Psoas muscle (tissue), 8 donors: Measurements from ENCODE around the gene MAP2K7. TPM values are rescaled to one million over a fixed set of nuclear protein-coding genes. Genes with fewer than 3 reads are reported as not detected.

ENCODE experiments used
- ATAC-seq, 4 donors: fragments of 200-7000 bp; cut with Tn5 transposase; one replicate each; pipeline ENCODE4 v1.9.1; 2020; ENCODE audit warnings: moderate library complexity in 3 of 4, mild to moderate bottlenecking in 2 of 4
- DNase-seq, 2 donors: peaks; one replicate each; pipeline ENCODE4 v3.0.0-alpha.2; 2020
- H3K27ac ChIP-seq: fragments of 200-600 bp; one replicate; pipeline ENCODE4 v1.8.0; 2022
- H3K27me3 ChIP-seq, 3 donors: fragments of 200-600 bp in 1 of 3; one replicate each; pipeline versions ENCODE4 v1.6.1 to v1.8.0; 2013 to 2022; ENCODE audit warnings: low read length in 2 of 3, mild to moderate bottlenecking in 2 of 3, moderate library complexity in 1 of 3; ENCODE audit not compliant: insufficient read depth in 3 of 3
- H3K36me3 ChIP-seq, 2 donors: fragments of 200-600 bp in 1 of 2; one replicate each; pipeline versions ENCODE4 v1.6.1 to v1.8.0; 2013 to 2022; ENCODE audit warnings: low read depth in 1 of 2, mild to moderate bottlenecking in 1 of 2, moderate library complexity in 1 of 2; ENCODE audit not compliant: insufficient read depth in 1 of 2
- H3K4me1 ChIP-seq: fragments of 200-600 bp; one replicate; pipeline ENCODE4 v1.8.0; 2022
- H3K4me3 ChIP-seq: fragments of 200-600 bp; one replicate; pipeline ENCODE4 v1.8.0; 2022; ENCODE audit warnings: mild to moderate bottlenecking
- H3K9me3 ChIP-seq: fragments of 200-600 bp; one replicate; pipeline ENCODE4 v1.8.0; 2022
- CTCF ChIP-seq: fragments of 200-600 bp; IDR thresholded peaks from one replicate; pipeline ENCODE4 v1.8.0; 2022; ENCODE audit warnings: antibody characterized with exemption
- WGBS, 3 donors: extraction: QIAGEN DNeasy Blood & Tissue Kit; methylation state at CpG; one replicate each; pipeline versions ENCODE4 v1.1.6 to v1.1.7; 2013; 5-methylcytosine and 5-hydroxymethylcytosine counted together
- intact Hi-C, 2 donors: fragments of 100-400 bp; cut with DNase I; formaldehyde crosslinking; loops; one replicate each; pipeline versions ENCODE4 v1.11.0 to v1.14.2; 2022
- polyA plus RNA-seq, 3 donors: library from polyadenylated mRNA; stranded (reverse); fragments of 200-250 nt; gene quantifications; one replicate each; pipeline ENCODE4 v1.2.3, GENCODE V29; 2013
- total RNA-seq, 4 donors: library from RNA; stranded (reverse); fragmentation: NEBNext Ultra II Directional in 2 of 4; extraction: Animal tissue kit (Norgen Biotek cat#: 25700) in 2 of 4; gene quantifications; one replicate each; pipeline versions ENCODE4 v1.2.1 to v1.2.4, GENCODE V29; 2021 to 2023
- donor health status: healthy with polysubstance abuse.
- donor health status: DM: no; HTN: no; CAD: no; lungs with moderate emphysema.
- donor health status: Bipolar disorder and iron deficiency.
- donor health status: healthy.
- donor health status: DM: yes; HTN: yes; CAD: no.
- donor health status: DM: no; HTN: no; CAD: no.
- donor health status: DM: no; HTN: no; CAD: no.
- donor health status: DM: yes; HTN: yes; CAD: no.

Gene MAP2K7
- total and polyA plus RNA-seq, 7 donors, result 35.4 to 72.5 (median 43.9) TPM

- ATAC-seq, result no peak
- Histone ChIP-seq H3K27ac (no peak overlapping the region), H3K36me3 (peaks cover 3 to 18% of the 10 kb centered on the region in 2 donors), H3K27me3 (no peaks in the 10 kb centered on the region), H3K4me3 (no peak overlapping the region), H3K9me3 (no peaks in the 10 kb centered on the region), H3K4me1 (peaks cover 27% of the 10 kb centered on the region)
- intact Hi-C loops, result loop anchor here in 1 of 2 donors (2.0 kb wide), 1 partner anchor 71 kb away; no protein-coding TSS in a partner anchor
- DNase-seq, result peak; percentile 23 to 50
- WGBS, 3 donors, result 71 to 82% (median 76%) methylated on average over 27 to 31 of the region's 31 CpGs
- TF ChIP-seq CTCF, result no peak
These were observed 19.9 kb downstream of the MAP2K7 start for GRCh38 chr19:7923295-7924191.

GRCh38 chr19:7924241-7924640 is 20.6 kb downstream of the MAP2K7 start:
- intact Hi-C loops, result loop anchor here in 1 of 2 donors (2.0 kb wide), 1 partner anchor 71 kb away; no protein-coding TSS in a partner anchor
- ATAC-seq (no peak), DNase-seq (no peak)
- H3K4me3 ChIP-seq, result no peak overlapping the region
- H3K4me1 ChIP-seq, result peaks cover 27% of the 10 kb centered on the region
- H3K27me3 ChIP-seq, result no peaks in the 10 kb centered on the region
- 62 to 73% (median 70%) methylated on average over 10 to 12 of the region's 12 CpGs for WGBS, 3 donors
- H3K36me3 ChIP-seq, result peaks cover 3 to 19% of the 10 kb centered on the region in 2 donors
- TF ChIP-seq CTCF, result no peak
- no peaks in the 10 kb centered on the region for H3K9me3 ChIP-seq
- H3K27ac ChIP-seq, result no peak overlapping the region

- no peak for ATAC-seq
- peaks cover 3 to 21% of the 10 kb centered on the region in 2 donors for H3K36me3 ChIP-seq
- peak overlapping the region; percentile 55 for H3K4me3 ChIP-seq
- H3K27ac ChIP-seq, result no peak overlapping the region
- H3K27me3 ChIP-seq, result no peaks in the 10 kb centered on the region
- peaks cover 29% of the 10 kb centered on the region for H3K4me1 ChIP-seq
- peak; percentile 21 to 57 for DNase-seq
- H3K9me3 ChIP-seq, result no peaks in the 10 kb centered on the region
- TF ChIP-seq CTCF, result no peak
- WGBS, 3 donors, result 31 to 37% (median 31%) methylated on average over 19 to 34 of the region's 34 CpGs
- intact Hi-C loops, result loop anchor here in 1 of 2 donors (2.0 kb wide), 1 partner anchor 72 kb away; no protein-coding TSS in a partner anchor
These were observed 21.0 kb downstream of the MAP2K7 start for GRCh38 chr19:7924651-7925170.

- Histone ChIP-seq H3K27me3 (no peaks in the 10 kb centered on the region), H3K36me3 (peaks cover 3 to 26% of the 10 kb centered on the region in 2 donors), H3K4me3 (peak overlapping the region; percentile 55), H3K27ac (no peak overlapping the region), H3K4me1 (peaks cover 29% of the 10 kb centered on the region), H3K9me3 (no peaks in the 10 kb centered on the region)
- ATAC-seq (no peak), DNase-seq (peak; percentile 80 to 85)
- peak; percentile 70 for TF ChIP-seq CTCF
- intact Hi-C loops, result loop anchor here in 1 of 2 donors (2.0 kb wide), 1 partner anchor 73 kb away; no protein-coding TSS in a partner anchor
- 0% methylated on average over 28 to 98 of the region's 98 CpGs for WGBS, 3 donors
These were observed 21.6 kb downstream of the MAP2K7 start for GRCh38 chr19:7925171-7925851.
